ENCODE data around the gene SH2D6.
"Not testable (repeated sequence)": the region's sequence is repeated elsewhere in the genome, so short reads cannot be mapped to it uniquely, and the experiment has no call there.

The SH2D6 gene

GRCh38 chr2:85418132-85419008, at the start of gene SH2D6:
SH2D6 (plus strand) TSS chr2:85418714; CDS start chr2:85429466, 10,752 bp downstream.
- intact Hi-C loops (cut with DNase I) = loop anchor here (2.0 kb wide), 1 partner anchor 64 kb away; the partner anchor contains the start of genes ELMOD3 and RETSAT
- peak; percentile 73 to 94 (median 88) for DNase-seq

GRCh38 chr2:85368921-85369320, 49.6 kb upstream of the SH2D6 start:
- intact Hi-C loops (cut with DNase I) = no loop called here
- no peak for DNase-seq

GRCh38 chr2:85369500-85369899, 49.0 kb upstream of the SH2D6 start:
- intact Hi-C loops (cut with DNase I) = no loop called here
- DNase-seq = no peak

GRCh38 chr2:85371045-85371444, 47.5 kb upstream of the SH2D6 start:
- peak in 1 of 42 donors; percentile 7 for DNase-seq
- intact Hi-C loops (cut with DNase I) = no loop called here

GRCh38 chr2:85376291-85377065, 42.0 kb upstream of the SH2D6 start:
- peak in 1 of 42 donors; percentile 34 for DNase-seq
- intact Hi-C loops (cut with DNase I) = no loop called here

- peak in 2 of 42 donors; percentile 4 to 25 for DNase-seq
- intact Hi-C loops (cut with DNase I) = no loop called here
Observed at GRCh38 chr2:85377083-85377482, 41.4 kb upstream of the SH2D6 start.

GRCh38 chr2:85378257-85378656, 40.3 kb upstream of the SH2D6 start:
- DNase-seq = no peak
- intact Hi-C loops (cut with DNase I) = no loop called here

GRCh38 chr2:85380048-85380447, 38.5 kb upstream of the SH2D6 start:
- no peak for DNase-seq
- intact Hi-C loops (cut with DNase I) = no loop called here

GRCh38 chr2:85383151-85383550, 35.4 kb upstream of the SH2D6 start:
- DNase-seq; intact Hi-C loops (cut with DNase I): not testable (repeated sequence)

GRCh38 chr2:85383850-85384249, 34.7 kb upstream of the SH2D6 start:
- no peak for DNase-seq
- intact Hi-C loops (cut with DNase I) = no loop called here

GRCh38 chr2:85385746-85386145, 32.8 kb upstream of the SH2D6 start:
- intact Hi-C loops (cut with DNase I) = no loop called here
- no peak for DNase-seq

GRCh38 chr2:85387754-85388153, 30.8 kb upstream of the SH2D6 start:
- DNase-seq = no peak
- intact Hi-C loops (cut with DNase I) = no loop called here

GRCh38 chr2:85388878-85389538, 29.5 kb upstream of the SH2D6 start:
- DNase-seq = peak in 1 of 42 donors; percentile 20
- intact Hi-C loops (cut with DNase I) = no loop called here

- intact Hi-C loops (cut with DNase I) = no loop called here
- peak in 41 of 42 donors; percentile 34 to 82 (median 61) for DNase-seq
Observed at GRCh38 chr2:85390941-85391669, 27.4 kb upstream of the SH2D6 start.

GRCh38 chr2:85393836-85394235, 24.7 kb upstream of the SH2D6 start:
- intact Hi-C loops (cut with DNase I) = no loop called here
- DNase-seq = peak in 1 of 42 donors; percentile 43

- intact Hi-C loops (cut with DNase I) = no loop called here
- peak in 41 of 42 donors; percentile 26 to 85 (median 67) for DNase-seq
Observed at GRCh38 chr2:85394261-85394681, 24.2 kb upstream of the SH2D6 start.

- intact Hi-C loops (cut with DNase I) = no loop called here
- peak in 1 of 42 donors; percentile 17 for DNase-seq
Observed at GRCh38 chr2:85394976-85395375, 23.5 kb upstream of the SH2D6 start.

- intact Hi-C loops (cut with DNase I) = no loop called here
- no peak for DNase-seq
Observed at GRCh38 chr2:85395912-85396475, 22.5 kb upstream of the SH2D6 start.
